ENCODE data around the gene IDUA.
"Not testable (repeated sequence)": the region's sequence is repeated elsewhere in the genome, so short reads cannot be mapped to it uniquely, and the experiment has no call there.

IDUA gene

GRCh38 chr4:1051472-1051871, 64.6 kb downstream of the IDUA start:
- POLR2A ChIA-PET: interaction anchor here (0.6 kb wide), 1 partner anchor 638 kb away, joined by 3 read pairs; no protein-coding TSS in a partner anchor
- WGBS (ENCODE audit: insufficient coverage): 100% methylated on average over 1 of the region's 9 CpGs
- Histone ChIP-seq H3K27me3 (replicated peaks in 2 of 5; ENCODE audit: control insufficient read depth in 4 of 5, insufficient read depth in 5 of 5, low read length in 4 of 5) (peaks cover 0 to 48% (median 3%) of the 10 kb centered on the region in 5 experiments), H3K36me3 (ENCODE audit: control insufficient read depth in 4 of 4, insufficient read depth in 4 of 4, low read length in 3 of 4) (no peaks in the 10 kb centered on the region), H3K9me3 (ENCODE audit: control extremely low read depth in 1 of 5, control insufficient read depth in 4 of 5, insufficient read depth in 2 of 5, low read depth in 1 of 5, low read length in 4 of 5) (no peaks in the 10 kb centered on the region), H3K4me3 (ENCODE audit: control insufficient read depth in 1 of 7, extremely low read depth in 1 of 7, insufficient read depth in 4 of 7, low read depth in 2 of 7, low read length in 6 of 7) (no peak overlapping the region), H3K27ac (ENCODE audit: insufficient read depth in 1 of 2, low read depth in 1 of 2, low read length in 2 of 2, poor library complexity in 1 of 2, severe bottlenecking in 2 of 2) (no peak overlapping the region), H3K4me1 (ENCODE audit: control extremely low read depth in 1 of 4, control insufficient read depth in 4 of 4, insufficient read depth in 4 of 4, low read length in 3 of 4) (peaks cover 0 to 14% (median 12%) of the 10 kb centered on the region in 4 experiments)
- no peak for DNase-seq
- CTCF ChIA-PET: interaction anchor here (0.8 to 0.9 kb wide), 2 partner anchors 13 to 24 kb away, joined by 3 read pairs; no protein-coding TSS in a partner anchor

GRCh38 chr4:1052231-1052671, 65.4 kb downstream of the IDUA start:
- no peaks in the 10 kb centered on the region for H3K36me3 ChIP-seq (ENCODE audit: control insufficient read depth in 4 of 4, insufficient read depth in 4 of 4, low read length in 3 of 4)
- H3K27me3 ChIP-seq (replicated peaks in 2 of 5; ENCODE audit: control insufficient read depth in 4 of 5, insufficient read depth in 5 of 5, low read length in 4 of 5): peaks cover 0 to 40% (median 3%) of the 10 kb centered on the region in 5 experiments
- POLR2A ChIA-PET: no interaction called here
- CTCF ChIA-PET: interaction anchor here (0.6 kb wide), 1 partner anchor 19 kb away, joined by 3 read pairs; no protein-coding TSS in a partner anchor
- no peaks in the 10 kb centered on the region for H3K9me3 ChIP-seq (ENCODE audit: control extremely low read depth in 1 of 5, control insufficient read depth in 4 of 5, insufficient read depth in 2 of 5, low read depth in 1 of 5, low read length in 4 of 5)
- no peak overlapping the region for H3K27ac ChIP-seq (ENCODE audit: insufficient read depth in 1 of 2, low read depth in 1 of 2, low read length in 2 of 2, poor library complexity in 1 of 2, severe bottlenecking in 2 of 2)
- no peak for DNase-seq
- H3K4me1 ChIP-seq (ENCODE audit: control extremely low read depth in 1 of 4, control insufficient read depth in 4 of 4, insufficient read depth in 4 of 4, low read length in 3 of 4): peaks cover 0 to 15% (median 13%) of the 10 kb centered on the region in 4 experiments
- no peak overlapping the region for H3K4me3 ChIP-seq (ENCODE audit: control insufficient read depth in 1 of 7, extremely low read depth in 1 of 7, insufficient read depth in 4 of 7, low read depth in 2 of 7, low read length in 6 of 7)
- 93% methylated on average over 15 of the region's 15 CpGs for WGBS (ENCODE audit: insufficient coverage)

GRCh38 chr4:1053080-1053661, 66.3 kb downstream of the IDUA start:
- no peak for DNase-seq
- 95% methylated on average over 24 of the region's 24 CpGs for WGBS (ENCODE audit: insufficient coverage)
- peaks cover 0 to 31% (median 3%) of the 10 kb centered on the region in 5 experiments for H3K27me3 ChIP-seq (replicated peaks in 2 of 5; ENCODE audit: control insufficient read depth in 4 of 5, insufficient read depth in 5 of 5, low read length in 4 of 5)
- H3K36me3 ChIP-seq (ENCODE audit: control insufficient read depth in 4 of 4, insufficient read depth in 4 of 4, low read length in 3 of 4): no peaks in the 10 kb centered on the region
- no peak overlapping the region for H3K4me3 ChIP-seq (ENCODE audit: control insufficient read depth in 1 of 7, extremely low read depth in 1 of 7, insufficient read depth in 4 of 7, low read depth in 2 of 7, low read length in 6 of 7)
- ChIA-PET CTCF (interaction anchor here (0.6 kb wide), 1 partner anchor 13 kb away, joined by 3 read pairs; no protein-coding TSS in a partner anchor), POLR2A (interaction anchor here (0.7 kb wide), 1 partner anchor 16 kb away, joined by 3 read pairs; no protein-coding TSS in a partner anchor)
- peaks cover 0 to 15% (median 13%) of the 10 kb centered on the region in 4 experiments for H3K4me1 ChIP-seq (ENCODE audit: control extremely low read depth in 1 of 4, control insufficient read depth in 4 of 4, insufficient read depth in 4 of 4, low read length in 3 of 4)
- H3K9me3 ChIP-seq (ENCODE audit: control extremely low read depth in 1 of 5, control insufficient read depth in 4 of 5, insufficient read depth in 2 of 5, low read depth in 1 of 5, low read length in 4 of 5): no peaks in the 10 kb centered on the region
- no peak overlapping the region for H3K27ac ChIP-seq (ENCODE audit: insufficient read depth in 1 of 2, low read depth in 1 of 2, low read length in 2 of 2, poor library complexity in 1 of 2, severe bottlenecking in 2 of 2)

GRCh38 chr4:1053891-1054290, 67.0 kb downstream of the IDUA start:
- WGBS (ENCODE audit: insufficient coverage): 85% methylated on average over 3 of the region's 7 CpGs
- CTCF ChIA-PET; H3K9me3 ChIP-seq (ENCODE audit: control extremely low read depth in 1 of 5, control insufficient read depth in 4 of 5, insufficient read depth in 2 of 5, low read depth in 1 of 5, low read length in 4 of 5); H3K36me3 ChIP-seq (ENCODE audit: control insufficient read depth in 4 of 4, insufficient read depth in 4 of 4, low read length in 3 of 4); H3K4me3 ChIP-seq (ENCODE audit: control insufficient read depth in 1 of 7, extremely low read depth in 1 of 7, insufficient read depth in 4 of 7, low read depth in 2 of 7, low read length in 6 of 7); DNase-seq; H3K27ac ChIP-seq (ENCODE audit: insufficient read depth in 1 of 2, low read depth in 1 of 2, low read length in 2 of 2, poor library complexity in 1 of 2, severe bottlenecking in 2 of 2); POLR2A ChIA-PET: not testable (repeated sequence)
- Histone ChIP-seq H3K4me1 (ENCODE audit: control extremely low read depth in 1 of 4, control insufficient read depth in 4 of 4, insufficient read depth in 4 of 4, low read length in 3 of 4) (peaks cover 0 to 13% (median 12%) of the 10 kb centered on the region in 4 experiments), H3K27me3 (replicated peaks in 2 of 5; ENCODE audit: control insufficient read depth in 4 of 5, insufficient read depth in 5 of 5, low read length in 4 of 5) (peaks cover 0 to 28% (median 3%) of the 10 kb centered on the region in 5 experiments)

Data from common myeloid progenitor, CD34-positive (primary cell).